ENCODE data around the gene SYNE2. TPM values are rescaled to one million over a fixed set of nuclear protein-coding genes. Genes with fewer than 3 reads are reported as not detected.

The SYNE2 gene
- total RNA-seq, 1 experiment from 2014 or later: 22.2 TPM

DNA sequence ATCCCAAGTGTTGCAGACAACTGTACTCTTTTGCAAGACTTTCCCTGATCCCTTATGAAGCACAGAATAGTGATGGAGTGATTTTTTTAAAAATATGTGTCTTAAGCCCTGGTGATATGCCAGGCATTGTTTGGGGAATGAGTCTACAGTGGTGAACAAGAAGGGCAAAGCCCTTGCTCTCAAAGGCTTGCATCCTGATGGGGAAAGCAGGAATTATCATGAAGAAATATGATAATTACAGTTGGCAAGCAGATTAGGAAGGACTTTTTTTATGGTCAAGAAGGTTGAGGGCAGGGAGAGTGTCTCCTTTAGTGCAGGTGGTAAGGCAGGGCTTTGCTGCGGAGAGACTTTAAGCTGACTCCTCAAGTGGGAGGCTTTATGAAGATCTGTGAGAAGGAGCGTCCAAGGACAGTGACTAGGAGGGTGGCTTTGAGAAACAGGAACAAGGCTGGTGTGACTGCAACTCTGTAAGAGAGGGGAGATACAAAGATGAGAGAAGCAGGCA lies 100.2 kb downstream of the SYNE2 start:
- no peak for DNase-seq (ENCODE audit: low read depth)

GRCh38 chr14:63956326-63956725 lies 103.5 kb downstream of the SYNE2 start:
- no peak for DNase-seq (ENCODE audit: low read depth)

- no peak for DNase-seq (ENCODE audit: low read depth)
Observed at GRCh38 chr14:63960926-63961567, 108.2 kb downstream of the SYNE2 start.

DNA sequence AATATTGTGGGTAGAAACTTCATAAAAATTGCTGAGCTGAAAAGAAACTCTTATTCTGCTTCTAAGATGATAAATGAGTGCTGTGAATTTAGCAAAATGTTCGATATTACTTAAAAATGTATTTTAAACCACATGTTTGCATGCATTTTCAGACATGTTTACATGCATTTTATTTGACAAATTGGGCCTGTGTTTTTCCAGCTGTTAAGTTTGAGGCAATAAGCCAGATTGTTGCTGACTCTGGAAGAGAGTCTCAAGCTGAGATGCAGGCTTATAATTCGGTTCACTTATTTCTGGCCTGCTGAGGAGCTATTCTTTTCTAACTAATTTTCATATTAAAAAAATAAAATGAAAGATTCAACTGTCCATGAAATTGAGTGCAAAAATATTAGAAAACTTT lies 110.1 kb downstream of the SYNE2 start:
- DNase-seq (ENCODE audit: low read depth): no peak

- no peak for DNase-seq (ENCODE audit: low read depth)
Observed at GRCh38 chr14:63963439-63963838, 110.6 kb downstream of the SYNE2 start.

GRCh38 chr14:63964113-63964512 lies 111.3 kb downstream of the SYNE2 start:
- DNase-seq (ENCODE audit: low read depth): no peak

DNA sequence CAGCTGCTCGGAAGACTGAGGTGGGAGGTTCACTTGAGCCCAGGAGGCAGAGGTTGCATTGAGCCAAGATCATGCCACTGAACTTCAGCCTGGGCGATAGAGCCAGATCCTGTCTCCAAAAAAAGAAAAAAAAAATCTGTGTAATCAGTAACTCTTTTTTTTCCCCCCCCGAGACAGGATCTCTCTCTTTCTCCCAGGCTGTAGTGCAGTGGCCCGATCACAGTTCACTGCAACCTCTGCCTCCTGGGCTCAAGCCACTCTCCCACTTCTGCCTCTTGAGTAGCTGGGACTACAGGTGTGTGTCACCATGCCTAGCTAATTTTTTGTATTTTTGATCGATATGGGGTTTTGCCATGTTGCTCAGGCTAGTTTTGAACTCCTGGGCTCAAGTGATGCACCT lies 113.6 kb downstream of the SYNE2 start:
- no peak for DNase-seq (ENCODE audit: low read depth)

GRCh38 chr14:63972323-63972932 lies 119.6 kb downstream of the SYNE2 start:
- no peak for DNase-seq (ENCODE audit: low read depth)

DNA sequence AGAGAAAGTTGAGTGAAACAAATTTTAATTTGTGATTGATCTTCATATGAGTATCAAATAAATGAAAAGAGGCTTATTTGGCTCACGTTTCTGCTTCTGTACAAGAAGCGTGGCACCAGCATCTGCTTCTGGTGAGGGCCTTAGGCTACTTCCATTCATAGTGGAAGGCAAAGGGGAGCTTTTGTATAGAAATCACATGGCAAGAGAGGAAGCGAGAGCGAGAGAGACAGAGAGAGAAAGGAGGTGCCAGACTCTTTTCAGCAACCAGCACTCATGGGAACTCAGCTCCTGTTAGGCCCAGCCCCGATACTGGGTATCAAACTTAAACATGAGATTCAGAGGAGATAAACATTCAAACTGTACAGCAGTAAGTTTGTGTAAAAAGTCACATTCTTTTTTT lies 121.4 kb downstream of the SYNE2 start:
- DNase-seq (ENCODE audit: low read depth): no peak

- no peak for DNase-seq (ENCODE audit: low read depth)
Observed at GRCh38 chr14:63981569-63981968, 128.8 kb downstream of the SYNE2 start.

DNA sequence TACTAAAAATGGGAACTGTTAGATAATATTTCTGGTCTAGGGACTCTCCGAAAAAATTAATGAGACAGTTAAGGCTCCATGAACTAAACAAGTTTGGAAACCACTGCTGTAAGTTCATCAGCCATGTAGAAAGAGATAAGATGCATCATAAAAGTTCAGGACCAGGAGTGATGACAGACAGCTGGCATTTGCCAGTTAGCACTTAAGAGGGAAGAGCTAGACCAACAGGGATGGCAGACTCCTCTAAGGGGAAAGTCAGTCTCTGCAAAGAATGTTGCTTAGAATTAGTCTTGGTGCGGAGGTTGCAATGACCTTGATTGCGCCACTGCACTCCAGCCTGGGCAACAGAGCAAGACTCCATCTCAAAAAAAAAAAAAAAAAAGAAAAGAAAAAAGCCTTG lies 129.4 kb downstream of the SYNE2 start:
- no peak for DNase-seq (ENCODE audit: low read depth)

DNA sequence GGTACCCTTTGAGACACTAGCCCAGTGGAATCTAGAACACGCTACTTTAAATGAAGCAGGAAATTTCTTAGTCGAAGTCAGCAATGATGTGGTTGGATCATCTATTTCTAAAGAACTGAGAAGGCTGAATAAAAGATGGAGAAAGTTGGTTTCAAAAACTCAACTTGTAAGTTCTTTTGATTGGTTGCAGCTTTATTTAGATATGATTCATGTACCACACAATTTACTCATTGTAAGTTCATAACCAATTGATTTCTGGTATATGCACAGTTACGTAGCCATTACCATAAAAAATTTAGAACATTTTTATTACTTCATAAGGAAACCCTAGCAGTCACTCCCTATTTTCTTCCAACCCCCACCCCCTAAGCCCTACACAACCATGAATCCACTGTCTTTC lies 129.8 kb downstream of the SYNE2 start:
- no peak for DNase-seq (ENCODE audit: low read depth)

DNA sequence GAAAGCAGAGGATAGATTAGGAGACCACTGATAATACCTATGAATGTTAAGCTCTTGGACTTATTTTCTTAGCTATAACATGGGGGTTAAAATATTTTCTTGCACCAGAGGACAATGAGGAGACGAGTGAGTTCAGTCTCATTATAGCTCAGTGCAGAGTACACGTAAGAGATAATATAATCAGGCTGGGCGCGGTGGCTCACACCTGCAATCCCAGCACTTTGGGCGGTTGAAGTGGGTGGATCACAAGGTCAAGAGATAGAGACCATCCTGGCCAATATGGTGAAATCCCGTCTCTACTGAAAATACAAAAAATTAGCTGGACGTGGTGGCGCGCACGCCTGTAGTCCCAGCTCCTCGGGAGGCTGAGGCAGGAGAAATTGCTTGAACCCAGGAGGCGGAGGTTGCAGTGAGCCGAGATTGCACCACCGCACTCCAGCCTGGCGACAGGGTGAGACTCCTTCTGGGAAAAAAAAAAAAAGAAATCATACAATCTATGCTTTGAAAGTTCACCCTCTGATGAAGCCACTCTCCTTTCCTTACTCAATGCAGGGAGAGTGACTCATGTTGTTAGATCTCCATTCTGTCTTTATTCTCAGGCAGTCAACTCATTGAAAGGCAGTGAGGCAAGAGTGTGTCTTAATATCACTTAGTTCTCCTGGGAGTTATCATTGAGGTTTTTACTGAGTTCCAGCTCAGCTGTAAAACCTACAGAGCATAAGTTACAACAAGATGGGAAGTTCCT lies 134.2 kb downstream of the SYNE2 start:
- DNase-seq (ENCODE audit: low read depth): peak; percentile 28

GRCh38 chr14:63988579-63988978 lies 135.8 kb downstream of the SYNE2 start:
- DNase-seq (ENCODE audit: low read depth): no peak

- no peak for DNase-seq (ENCODE audit: low read depth)
Observed at GRCh38 chr14:63991833-63992232, 139.0 kb downstream of the SYNE2 start.

GRCh38 chr14:63992858-63993257 lies 140.1 kb downstream of the SYNE2 start:
- no peak for DNase-seq (ENCODE audit: low read depth)

DNA sequence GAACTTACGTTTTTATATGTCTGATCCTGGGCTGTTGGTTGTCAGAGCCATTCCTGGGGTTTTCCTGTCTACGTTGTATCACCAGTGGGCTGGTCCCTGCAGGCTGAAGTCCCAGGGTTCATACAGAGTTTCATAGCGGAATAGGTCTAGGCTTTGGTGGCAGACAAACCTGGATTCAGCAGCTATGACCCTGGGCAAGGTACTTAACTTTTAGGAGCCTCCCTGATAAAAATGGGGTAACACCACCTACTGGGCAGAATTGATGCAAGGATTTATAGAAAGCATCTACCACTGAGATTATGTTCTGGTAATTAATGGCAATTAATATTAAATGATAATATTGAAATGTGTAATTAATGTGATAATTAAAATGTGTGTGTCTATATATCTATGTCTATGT lies 141.2 kb downstream of the SYNE2 start:
- no peak for DNase-seq (ENCODE audit: low read depth)

GRCh38 chr14:63995285-63995684 lies 142.5 kb downstream of the SYNE2 start:
- DNase-seq (ENCODE audit: low read depth): no peak

- no peak for DNase-seq (ENCODE audit: low read depth)
Observed at GRCh38 chr14:63996016-63996415, 143.2 kb downstream of the SYNE2 start.

DNA sequence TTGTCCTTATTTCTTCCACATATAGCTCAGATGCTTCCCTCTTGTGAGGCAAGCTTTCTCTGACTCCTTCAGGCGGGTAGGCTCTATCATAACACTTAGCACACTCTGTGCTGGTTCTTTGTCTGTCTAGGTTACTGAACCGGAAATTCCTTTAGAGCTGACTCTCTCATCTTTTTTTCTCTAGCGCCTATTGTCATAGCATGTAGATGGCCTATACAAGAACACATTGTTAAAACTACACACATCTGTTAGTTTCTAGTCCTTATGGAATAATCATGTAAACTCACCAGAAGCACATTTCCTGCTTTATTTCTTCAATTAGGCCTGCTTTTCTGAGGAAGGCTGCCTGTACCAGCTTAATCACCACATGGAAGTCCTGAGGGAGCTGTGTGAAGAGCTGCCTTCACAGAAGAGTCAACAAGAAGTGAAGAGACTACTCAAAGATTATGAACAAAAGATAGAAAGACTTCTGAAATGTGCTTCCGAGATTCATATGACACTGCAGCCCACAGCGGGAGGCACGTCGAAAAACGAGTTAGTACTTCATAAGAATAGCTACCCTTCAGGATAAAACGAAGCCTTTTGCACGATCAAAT lies 143.9 kb downstream of the SYNE2 start:
- DNase-seq (ENCODE audit: low read depth): no peak

- no peak for DNase-seq (ENCODE audit: low read depth)
Observed at GRCh38 chr14:64000749-64001148, 147.9 kb downstream of the SYNE2 start.

GRCh38 chr14:64005822-64006221 lies 153.0 kb downstream of the SYNE2 start:
- no peak for DNase-seq (ENCODE audit: low read depth)

DNA sequence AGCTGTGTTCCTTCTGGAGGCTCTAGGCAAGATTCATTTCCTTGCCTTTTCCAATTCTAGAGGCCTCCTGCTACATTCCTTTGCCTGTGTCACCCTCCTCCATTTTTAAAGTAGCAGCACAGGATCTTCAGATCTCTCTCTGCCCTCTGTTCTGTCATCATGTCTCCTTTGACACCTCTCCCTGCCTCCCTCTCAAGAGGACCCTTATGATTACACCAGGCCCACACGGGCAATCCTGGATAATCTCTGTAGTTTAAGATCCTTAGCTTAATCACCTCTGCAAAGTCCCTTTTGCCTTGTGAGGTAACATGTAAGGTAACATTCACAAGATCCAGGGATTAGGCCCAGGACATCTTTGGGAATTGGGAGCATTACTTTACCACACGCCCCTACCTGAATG lies 155.2 kb downstream of the SYNE2 start:
- no peak for DNase-seq (ENCODE audit: low read depth)

Data from RPMI7951 (cell line).